IMR-90 (cell line): ENCODE data around the gene CHN2. TPM values are rescaled to one million over a fixed set of nuclear protein-coding genes. Genes with fewer than 3 reads are reported as not detected.

Experiments used
- ATAC-seq: fragments of 200-7000 bp; cut with Tn5 transposase; 2 replicates; pipeline ENCODE4 v1.9.1; 2020; ENCODE audit warnings: low read depth, mild to moderate bottlenecking, moderate library complexity
- BruUV-seq: library from RNA; stranded (reverse); fragments of 400-500 nt; replicated peaks from 2 replicates; lab custom pipeline; 2021; lab: Mats Ljungman, UMichigan
- CTCF ChIA-PET: fragments of 300-600 bp; formaldehyde crosslinking; extraction: SDS; loops from one replicate; lab custom pipeline; 2021; ENCODE audit warnings: antibody characterized with exemption; lab: Yijun Ruan, JAX
- POLR2A ChIA-PET: fragments of 300-600 bp; sonication (Branson Sonifier 250); formaldehyde crosslinking; loops from one replicate; lab custom pipeline; 2022; ENCODE audit warnings: antibody characterized with exemption; ENCODE audit not compliant: unreplicated experiment; lab: Charles Lee
- DNase-seq: peaks from one replicate; pipeline ENCODE4 v3.0.0; 2013
- H2AFZ ChIP-seq: replicated peaks from 2 replicates; pipeline ENCODE3; 2013; ENCODE audit warnings: low read length, mild to moderate bottlenecking; ENCODE audit not compliant: poor library complexity
- H2AK5ac ChIP-seq: 2 replicates; pipeline ENCODE4 v1.6.1; 2013; ENCODE audit warnings: low read depth, low read length, inconsistent platforms
- H2AK9ac ChIP-seq: replicated peaks from 2 replicates; pipeline ENCODE3; 2013; ENCODE audit warnings: mild to moderate bottlenecking, low read depth, low read length, moderate library complexity; ENCODE audit not compliant: poor library complexity
- H2BK120ac ChIP-seq: 2 replicates; pipeline ENCODE4 v1.6.1; 2013; ENCODE audit warnings: low read depth, low read length, inconsistent platforms
- H2BK15ac ChIP-seq: 3 replicates; pipeline ENCODE4 v1.6.1; 2013; ENCODE audit warnings: low read depth, low read length, inconsistent platforms
- H2BK20ac ChIP-seq: 2 replicates; pipeline ENCODE4 v1.6.1; 2013; ENCODE audit warnings: low read depth, mild to moderate bottlenecking, inconsistent platforms, low read length, moderate library complexity
- H2BK5ac ChIP-seq: 2 replicates; pipeline ENCODE4 v1.6.1; 2013; ENCODE audit warnings: mild to moderate bottlenecking, low read depth, low read length, inconsistent platforms; ENCODE audit not compliant: poor library complexity, severe bottlenecking
- H3K14ac ChIP-seq: replicated peaks from 2 replicates; pipeline ENCODE4 v1.6.1; 2013; ENCODE audit warnings: low read depth, low read length, inconsistent platforms
- H3K18ac ChIP-seq: 2 replicates; pipeline ENCODE4 v1.6.1; 2013; ENCODE audit warnings: low read depth, low read length, control low read depth
- H3K23ac ChIP-seq: 2 replicates; pipeline ENCODE4 v1.6.1; 2013; ENCODE audit warnings: low read depth, low read length, inconsistent platforms
- H3K27ac ChIP-seq: 2 replicates; pipeline ENCODE4 v1.5.1; 2013; ENCODE audit warnings: mild to moderate bottlenecking, control low read depth, low read length; ENCODE audit not compliant: insufficient read depth
- H3K27me3 ChIP-seq: 2 replicates; pipeline ENCODE4 v1.6.1; 2013; ENCODE audit warnings: low read length; ENCODE audit not compliant: control insufficient read depth, insufficient read depth
- H3K36me3 ChIP-seq: 2 replicates; pipeline ENCODE4 v1.6.1; 2013; ENCODE audit warnings: low read length, mixed read lengths; ENCODE audit not compliant: control insufficient read depth, insufficient read depth
- H3K4ac ChIP-seq: 2 replicates; pipeline ENCODE4 v1.6.1; 2013; ENCODE audit warnings: low read depth, low read length, inconsistent platforms
- H3K4me1 ChIP-seq: 2 replicates; pipeline ENCODE4 v1.6.1; 2013; ENCODE audit warnings: low read length, mixed read lengths; ENCODE audit not compliant: control insufficient read depth, insufficient read depth
- H3K4me2 ChIP-seq: 2 replicates; pipeline ENCODE4 v1.6.1; 2013; ENCODE audit warnings: low read depth, mild to moderate bottlenecking, control low read depth, low read length, moderate library complexity
- H3K4me3 ChIP-seq: 2 replicates; pipeline ENCODE4 v1.5.1; 2013; ENCODE audit warnings: low read depth, mild to moderate bottlenecking, control low read depth, low read length, moderate library complexity; ENCODE audit not compliant: insufficient read depth
- H3K56ac ChIP-seq: 2 replicates; pipeline ENCODE4 v1.6.1; 2013; ENCODE audit warnings: low read length, inconsistent platforms; ENCODE audit not compliant: insufficient read depth; ENCODE audit errors: extremely low read depth
- H3K79me1 ChIP-seq, 2 experiments: 2 replicates each; pipeline ENCODE4 v1.6.1; 2013; ENCODE audit warnings: low read length in 2 of 2, inconsistent platforms in 1 of 2, low read depth in 1 of 2
- H3K9ac ChIP-seq: 2 replicates; pipeline ENCODE4 v1.6.1; 2013; ENCODE audit warnings: low read depth, low read length, control low read depth
- H3K9me1 ChIP-seq: 2 replicates; pipeline ENCODE4 v1.6.1; 2013; ENCODE audit warnings: low read length, inconsistent platforms; ENCODE audit not compliant: insufficient read depth
- H3K9me3 ChIP-seq: 2 replicates; pipeline ENCODE4 v1.6.1; 2013; ENCODE audit warnings: low read length; ENCODE audit not compliant: control insufficient read depth, insufficient read depth
- H4K20me1 ChIP-seq: 2 replicates; pipeline ENCODE4 v1.6.1; 2013; ENCODE audit warnings: low read length, inconsistent platforms; ENCODE audit not compliant: insufficient read depth
- H4K5ac ChIP-seq: 2 replicates; pipeline ENCODE4 v1.6.1; 2013; ENCODE audit warnings: mild to moderate bottlenecking, low read depth, low read length, control low read depth
- H4K8ac ChIP-seq, 2 experiments: 2 replicates each; pipeline ENCODE4 v1.6.1; 2013; ENCODE audit warnings: low read depth in 2 of 2, low read length in 2 of 2, control low read depth in 1 of 2, inconsistent platforms in 1 of 2
- H4K91ac ChIP-seq: 2 replicates; pipeline ENCODE4 v1.6.1; 2013; ENCODE audit warnings: low read depth, low read length, inconsistent platforms; ENCODE audit not compliant: insufficient read depth
- BHLHE40 ChIP-seq: fragments of 150-350 bp; IDR thresholded peaks from 2 replicates; pipeline ENCODE4 v1.6.1; 2016; ENCODE audit warnings: mild to moderate bottlenecking, low read depth, low read length
- CEBPB ChIP-seq: IDR thresholded peaks from 2 replicates; pipeline ENCODE4 v1.6.1; 2012; ENCODE audit warnings: low read depth, low read length, improper control_type of control experiment
- CHD1 ChIP-seq: IDR thresholded peaks from 2 replicates; pipeline ENCODE4 v1.6.1; 2012; ENCODE audit warnings: low read depth, low read length, improper control_type of control experiment
- FOS ChIP-seq: fragments of 150-350 bp; IDR thresholded peaks from 2 replicates; pipeline ENCODE4 v1.6.1; 2016; ENCODE audit warnings: low read depth, low read length
- MAFK ChIP-seq: IDR thresholded peaks from 2 replicates; pipeline ENCODE4 v1.6.1; 2012; ENCODE audit warnings: low read depth, low read length, improper control_type of control experiment
- MAZ ChIP-seq: IDR thresholded peaks from 2 replicates; pipeline ENCODE4 v1.6.1; 2012; ENCODE audit warnings: low read depth, mild to moderate bottlenecking, low read length, improper control_type of control experiment, moderate library complexity, borderline replicate concordance
- MXI1 ChIP-seq: IDR thresholded peaks from 2 replicates; pipeline ENCODE4 v1.6.1; 2012; ENCODE audit warnings: low read depth, mild to moderate bottlenecking, low read length, moderate library complexity, borderline replicate concordance
- NFE2L2 ChIP-seq: fragments of 150-350 bp; IDR thresholded peaks from 2 replicates; pipeline ENCODE4 v1.6.1; 2016; ENCODE audit warnings: low read depth, mild to moderate bottlenecking, low read length
- POLR2A ChIP-seq: IDR thresholded peaks from 2 replicates; pipeline ENCODE4 v1.6.1; 2012; ENCODE audit warnings: mild to moderate bottlenecking, low read depth, low read length
- RAD21 ChIP-seq: IDR thresholded peaks from 2 replicates; pipeline ENCODE4 v1.6.1; 2012; ENCODE audit warnings: low read length, improper control_type of control experiment
- RCOR1 ChIP-seq: IDR thresholded peaks from 2 replicates; pipeline ENCODE4 v1.6.1; 2012; ENCODE audit warnings: mild to moderate bottlenecking, low read length, improper control_type of control experiment; ENCODE audit not compliant: insufficient replicate concordance
- RFX5 ChIP-seq: IDR thresholded peaks from 2 replicates; pipeline ENCODE4 v1.8.0; 2012; ENCODE audit warnings: low read depth, mild to moderate bottlenecking, low read length, moderate library complexity
- SMC3 ChIP-seq: fragments of 150-350 bp; IDR thresholded peaks from 2 replicates; pipeline ENCODE4 v1.6.1; 2016; ENCODE audit warnings: low read depth, mild to moderate bottlenecking, antibody characterized with exemption, low read length, moderate library complexity
- USF2 ChIP-seq: fragments of 150-350 bp; IDR thresholded peaks from 2 replicates; pipeline ENCODE4 v1.6.1; 2017; ENCODE audit warnings: mild to moderate bottlenecking, antibody characterized with exemption, low read length, low read depth
- WGBS, 2 experiments: methylation state at CpG; one replicate each; pipeline versions ENCODE4 v1.1.5 to v1.1.7; 2013; ENCODE audit warnings: missing lambda C conversion rate in 2 of 2; ENCODE audit not compliant: insufficient read length in 1 of 2; ENCODE audit errors: extremely low coverage in 2 of 2; 5-methylcytosine and 5-hydroxymethylcytosine counted together
- dilution Hi-C: fragments of 300-500 bp; cut with HindIII; formaldehyde crosslinking; loops from one replicate; pipeline ENCODE4 v1.14.3; 2018; ENCODE audit warnings: low sequenced_read_pairs; ENCODE audit not compliant: unreplicated experiment
- in situ Hi-C: fragments of 300-500 bp; cut with MboI; formaldehyde crosslinking; loops from 3 replicates; pipeline ENCODE4 v1.14.3; 2019; ENCODE audit warnings: low sequenced_read_pairs, inconsistent platforms, mixed read lengths
- intact Hi-C: fragments of 100-400 bp; cut with micrococcal nuclease; formaldehyde crosslinking; loops from 2 replicates; pipeline ENCODE4 v1.10.0; 2022
- polyA plus RNA-seq, 3 experiments: library from polyadenylated mRNA; depleted of rRNA; stranded (reverse); fragments of >200 nt; gene quantifications; 2 replicates each; pipeline ENCODE4 v1.2.3, GENCODE V29; 2012; ENCODE audit warnings: low replicate concordance in 1 of 3
- total RNA-seq: library from RNA; depleted of rRNA; stranded (reverse); fragments of >200 nt; gene quantifications from 2 replicates; pipeline ENCODE4 v1.2.3, GENCODE V29; 2012
- TF ChIP-seq, protein P1 (sequence below): conservative IDR thresholded peaks from 2 replicates; pipeline ENCODE4 v1.5.1; 2012; ENCODE audit warnings: mild to moderate bottlenecking, low read depth, low read length, improper control_type of control experiment
- TF ChIP-seq, protein P2 (sequence below): fragments of 150-350 bp; IDR thresholded peaks from 2 replicates; pipeline ENCODE4 v1.6.1; 2016; ENCODE audit warnings: low read depth, mild to moderate bottlenecking, low read length, moderate library complexity, borderline replicate concordance

Gene CHN2
- total and polyA plus RNA-seq, 2 of the 4 experiments (the other 2 are of a cell fraction), result not detected

- in situ Hi-C loops, result no loop called here
- Histone ChIP-seq H2BK5ac (no peak overlapping the region), H3K79me1 (no peaks in the 10 kb centered on the region), H3K23ac (no peak overlapping the region), H4K91ac (no peak overlapping the region), H3K9me3 (no peaks in the 10 kb centered on the region), H2BK15ac (no peak overlapping the region), H3K27me3 (no peaks in the 10 kb centered on the region), H2AK9ac (no peak overlapping the region), H3K9ac (no peak overlapping the region), H3K56ac (no peak overlapping the region), H2AFZ (no peak overlapping the region), H4K8ac (no peak overlapping the region), H4K5ac (no peak overlapping the region), H4K20me1 (no peaks in the 10 kb centered on the region), H3K4me1 (no peaks in the 10 kb centered on the region), H2BK120ac (no peak overlapping the region), H3K27ac (no peak overlapping the region), H2AK5ac (no peak overlapping the region), H3K4ac (no peak overlapping the region), H3K14ac (no peak overlapping the region), H2BK20ac (no peak overlapping the region), H3K4me3 (no peak overlapping the region), H3K4me2 (no peak overlapping the region), H3K36me3 (no peaks in the 10 kb centered on the region), H3K18ac (no peak overlapping the region), H3K9me1 (no peaks in the 10 kb centered on the region)
- DNase-seq, result no peak
- ChIA-PET POLR2A (no interaction called here), CTCF (no interaction called here)
- dilution Hi-C loops, result no loop called here
- ATAC-seq, result no peak
- WGBS, 2 experiments, result no CpG with 5 or more reads among the region's 3 CpGs
- TF ChIP-seq RFX5 (no peak), FOS (no peak), MXI1 (no peak), NFE2L2 (no peak), RAD21 (no peak), RCOR1 (no peak), BHLHE40 (no peak), MAFK (no peak), CEBPB (no peak), CHD1 (no peak), SMC3 (no peak), USF2 (no peak), MAZ (no peak), POLR2A (no peak)
- TF ChIP-seq, protein P1, sequence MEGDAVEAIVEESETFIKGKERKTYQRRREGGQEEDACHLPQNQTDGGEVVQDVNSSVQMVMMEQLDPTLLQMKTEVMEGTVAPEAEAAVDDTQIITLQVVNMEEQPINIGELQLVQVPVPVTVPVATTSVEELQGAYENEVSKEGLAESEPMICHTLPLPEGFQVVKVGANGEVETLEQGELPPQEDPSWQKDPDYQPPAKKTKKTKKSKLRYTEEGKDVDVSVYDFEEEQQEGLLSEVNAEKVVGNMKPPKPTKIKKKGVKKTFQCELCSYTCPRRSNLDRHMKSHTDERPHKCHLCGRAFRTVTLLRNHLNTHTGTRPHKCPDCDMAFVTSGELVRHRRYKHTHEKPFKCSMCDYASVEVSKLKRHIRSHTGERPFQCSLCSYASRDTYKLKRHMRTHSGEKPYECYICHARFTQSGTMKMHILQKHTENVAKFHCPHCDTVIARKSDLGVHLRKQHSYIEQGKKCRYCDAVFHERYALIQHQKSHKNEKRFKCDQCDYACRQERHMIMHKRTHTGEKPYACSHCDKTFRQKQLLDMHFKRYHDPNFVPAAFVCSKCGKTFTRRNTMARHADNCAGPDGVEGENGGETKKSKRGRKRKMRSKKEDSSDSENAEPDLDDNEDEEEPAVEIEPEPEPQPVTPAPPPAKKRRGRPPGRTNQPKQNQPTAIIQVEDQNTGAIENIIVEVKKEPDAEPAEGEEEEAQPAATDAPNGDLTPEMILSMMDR, result no peak
- TF ChIP-seq, protein P2, sequence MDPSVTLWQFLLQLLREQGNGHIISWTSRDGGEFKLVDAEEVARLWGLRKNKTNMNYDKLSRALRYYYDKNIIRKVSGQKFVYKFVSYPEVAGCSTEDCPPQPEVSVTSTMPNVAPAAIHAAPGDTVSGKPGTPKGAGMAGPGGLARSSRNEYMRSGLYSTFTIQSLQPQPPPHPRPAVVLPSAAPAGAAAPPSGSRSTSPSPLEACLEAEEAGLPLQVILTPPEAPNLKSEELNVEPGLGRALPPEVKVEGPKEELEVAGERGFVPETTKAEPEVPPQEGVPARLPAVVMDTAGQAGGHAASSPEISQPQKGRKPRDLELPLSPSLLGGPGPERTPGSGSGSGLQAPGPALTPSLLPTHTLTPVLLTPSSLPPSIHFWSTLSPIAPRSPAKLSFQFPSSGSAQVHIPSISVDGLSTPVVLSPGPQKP, result no peak
- intact Hi-C loops, result no loop called here
- BruUV-seq, result no TSS peak
These were observed 275.5 kb downstream of the CHN2 start for GRCh38 chr7:29469976-29470557.
